Stimulated activated CD8-positive, alpha-beta memory T cell treated with anti-CD3 and anti-CD28 coated beads, Interleukin-4, amount 100 ng/mL, for 48 hours (primary cell): ENCODE data around the gene OTP.
"Not testable (repeated sequence)": the region's sequence is repeated elsewhere in the genome, so short reads cannot be mapped to it uniquely, and the experiment has no call there.

Experiments used
- DNase-seq: peaks from one replicate; pipeline ENCODE4 v3.0.0-alpha.2; 2020

Gene OTP

DNA sequence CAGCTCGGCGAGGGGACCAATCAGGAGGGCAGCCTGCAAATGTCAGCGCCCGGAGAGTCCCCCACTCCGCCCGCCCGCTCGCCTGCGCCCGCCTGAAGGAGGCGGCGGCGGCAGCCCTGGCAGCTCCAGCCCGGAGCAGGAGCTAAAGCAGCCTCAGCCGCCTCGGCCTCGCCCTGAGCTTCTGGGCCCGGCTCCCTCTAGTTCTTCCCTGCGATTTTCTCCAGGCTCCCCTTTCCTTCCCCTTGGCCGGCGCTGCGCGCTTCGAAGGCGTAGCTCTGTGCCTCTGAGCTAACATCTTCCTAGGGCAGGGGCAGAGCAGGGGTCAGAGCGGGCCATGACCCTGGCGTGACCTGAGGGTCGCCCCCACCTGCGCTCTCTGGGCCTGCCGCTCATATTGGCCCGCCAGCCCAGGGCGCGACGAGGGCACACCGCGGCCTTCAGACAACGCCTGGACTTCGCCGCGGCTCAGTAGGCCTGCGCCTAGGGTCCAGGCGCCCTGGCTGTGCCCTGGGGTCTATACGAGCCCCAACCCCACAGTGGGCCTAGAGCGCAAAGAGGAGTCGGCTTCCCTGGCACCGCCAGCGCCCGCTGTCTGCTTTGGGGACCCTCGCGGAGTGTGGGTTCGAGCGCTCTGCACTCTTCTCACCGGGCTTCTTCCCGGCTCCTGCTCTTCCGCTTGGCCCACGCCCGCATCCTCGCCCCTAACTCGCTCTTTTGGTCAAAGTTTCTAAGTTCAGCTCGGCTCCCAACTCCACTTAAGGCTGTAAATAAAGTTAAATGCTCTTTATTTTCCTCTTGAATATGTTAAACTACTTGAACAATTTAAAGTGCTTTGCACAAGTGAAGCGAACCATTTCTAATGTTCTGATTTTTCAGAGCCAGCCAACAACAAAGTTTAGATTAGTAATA is 504 bp upstream of the OTP start:
- no peak for DNase-seq

DNA sequence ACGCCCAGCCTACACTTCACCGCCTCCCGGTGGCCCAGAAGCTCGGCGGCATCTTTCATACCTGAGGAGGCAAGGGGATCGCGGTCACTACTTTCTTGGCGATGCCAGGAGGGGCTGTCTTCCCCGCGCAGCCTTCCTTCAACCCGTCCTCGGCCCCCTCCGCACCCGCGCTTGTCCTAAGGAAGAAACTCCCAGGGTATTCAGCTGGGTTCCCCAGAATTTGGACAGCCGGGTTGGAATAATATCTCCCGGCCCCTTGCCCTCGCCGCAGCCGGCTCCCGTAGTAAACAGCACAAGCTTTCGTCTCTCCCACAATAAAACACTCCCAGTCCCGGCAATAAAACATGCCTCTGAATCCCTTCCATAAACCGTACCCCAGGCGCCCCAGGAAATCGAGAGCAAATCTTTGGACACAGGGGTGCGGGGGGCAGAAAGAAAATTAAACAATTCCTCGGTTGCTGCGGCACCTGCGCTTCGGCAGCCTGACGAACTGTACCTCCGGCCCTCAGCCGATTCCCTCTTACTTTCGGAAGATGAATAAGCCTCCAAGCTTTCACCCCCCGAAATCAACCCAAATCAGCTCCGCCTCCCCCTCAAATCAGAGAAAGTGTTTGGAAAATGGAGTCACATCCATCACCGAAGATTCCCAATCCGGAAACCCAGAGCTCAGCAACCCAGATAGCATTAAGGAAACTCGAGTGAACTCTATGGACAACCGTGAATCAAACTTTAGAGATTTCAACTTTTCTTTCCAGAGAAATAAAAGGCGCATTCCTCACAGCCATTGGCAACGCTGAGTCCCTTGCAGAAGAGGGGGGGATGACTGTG is 1.1 kb downstream of the OTP start:
- no peak for DNase-seq

DNA sequence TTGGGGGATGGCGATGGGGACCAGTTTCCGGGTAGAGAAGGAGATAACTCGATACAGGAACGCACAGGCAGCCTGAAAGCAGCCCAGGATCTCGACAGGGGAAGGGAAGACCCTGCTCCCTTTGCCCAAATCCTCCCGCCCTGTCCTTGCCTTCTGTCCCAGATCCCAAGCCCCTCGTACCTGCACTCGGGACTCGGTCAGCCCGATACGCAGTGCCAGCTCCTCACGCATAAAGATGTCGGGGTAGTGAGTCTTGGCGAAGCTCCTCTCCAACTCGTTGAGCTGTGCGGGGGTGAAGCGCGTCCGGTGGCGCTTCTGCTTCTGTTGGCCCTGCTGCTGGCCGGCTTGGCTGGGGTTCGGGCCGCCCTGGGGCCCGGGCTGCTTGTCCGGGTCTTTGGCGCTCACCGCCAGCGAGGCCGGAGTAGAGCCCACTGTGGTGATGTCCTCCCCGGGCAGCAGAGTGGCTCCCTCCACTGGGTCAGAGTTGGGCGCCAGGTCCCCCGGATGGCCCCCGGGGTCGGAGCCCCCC is 1.8 kb downstream of the OTP start:
- DNase-seq, result no peak

DNA sequence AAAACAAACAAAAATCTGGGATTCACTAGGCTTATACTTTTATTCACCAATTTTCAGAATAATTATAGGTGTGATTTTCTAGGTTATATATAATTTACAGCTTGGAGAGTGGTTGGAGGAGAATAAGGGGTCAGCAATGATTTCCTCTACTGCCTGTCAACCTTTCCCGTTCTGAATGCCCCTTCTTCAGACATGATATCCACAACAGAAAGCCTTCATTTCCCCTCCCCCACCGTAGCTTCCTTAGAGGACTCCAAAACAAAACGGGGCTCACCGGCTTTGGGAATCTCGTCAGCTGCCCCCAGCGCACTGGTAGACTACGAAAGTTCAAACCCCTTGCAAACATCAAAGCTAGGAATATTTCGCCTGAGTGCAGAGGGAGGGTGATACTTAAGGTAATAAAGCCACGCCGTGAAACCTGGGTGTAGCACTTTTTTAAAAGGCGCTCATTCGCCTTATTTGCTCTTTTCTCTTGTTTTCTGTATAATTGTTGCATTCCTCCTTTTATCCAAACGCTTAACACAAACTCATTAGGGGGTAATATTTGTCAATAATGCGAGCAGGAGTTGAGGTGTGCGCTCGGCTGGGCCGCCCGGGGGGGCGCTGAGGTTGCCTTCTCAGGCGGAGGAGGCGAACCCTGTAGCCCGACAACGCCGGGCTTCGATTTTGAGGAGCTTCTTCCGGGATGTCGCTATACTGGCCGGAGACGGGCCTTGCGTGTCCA is 2.4 kb downstream of the OTP start:
- no peak for DNase-seq

DNA sequence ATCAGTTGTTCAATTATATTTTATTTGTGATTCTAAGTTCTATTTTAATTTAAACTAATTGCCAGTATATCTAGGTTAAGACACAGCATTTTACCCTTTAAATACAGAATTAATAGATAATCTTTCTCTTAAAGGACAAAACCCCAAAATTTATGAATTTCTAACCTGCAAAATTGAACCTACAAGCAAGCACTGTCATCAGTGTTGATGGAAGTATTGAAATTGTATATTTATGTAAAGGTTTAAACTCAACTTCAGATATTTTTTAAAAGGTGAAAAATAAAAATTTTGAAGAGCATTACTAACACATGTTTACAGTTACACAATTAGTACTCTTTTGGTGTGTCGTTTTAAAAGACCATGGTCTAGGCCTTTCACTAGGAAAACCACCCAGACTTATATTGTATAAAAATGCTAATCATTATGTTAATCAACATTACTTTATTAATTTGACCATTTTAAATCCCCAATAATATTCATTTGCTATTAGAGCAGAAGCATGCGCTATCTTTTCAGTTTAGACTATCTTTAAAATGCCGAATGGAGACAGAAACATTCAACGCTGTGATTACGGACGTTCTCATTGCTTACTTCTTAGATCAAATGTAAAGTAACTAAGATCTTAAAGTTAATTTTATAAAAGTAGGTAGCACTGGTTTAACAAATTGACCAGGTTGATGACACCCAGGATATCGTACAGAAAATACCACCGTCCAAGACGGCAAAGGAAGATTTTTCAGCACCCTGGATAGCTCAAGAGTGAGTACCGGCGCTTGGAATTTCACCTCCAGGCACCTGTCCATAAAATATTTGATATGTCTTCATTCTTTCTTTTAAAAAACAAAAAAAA is 3.2 kb downstream of the OTP start:
- DNase-seq, result no peak

DNA sequence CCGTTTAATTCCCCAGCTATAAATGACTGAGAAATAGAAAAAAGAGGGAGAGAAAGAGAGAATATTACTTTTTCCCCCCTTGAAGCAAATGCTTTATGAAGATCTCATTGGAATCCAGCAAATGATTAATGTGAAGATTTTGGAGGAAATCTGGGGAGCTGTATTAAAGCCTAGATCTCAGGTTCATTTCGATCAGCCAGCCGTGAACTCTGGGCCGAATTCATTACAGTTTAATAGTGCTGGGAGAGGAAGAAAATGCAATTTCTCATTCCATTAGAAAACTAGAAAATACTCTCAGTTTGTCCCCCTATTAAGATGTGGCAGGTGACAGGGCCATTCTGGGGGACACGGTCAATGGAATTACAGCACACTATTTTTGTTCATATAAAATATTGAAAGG is 4.8 kb downstream of the OTP start:
- no peak for DNase-seq

DNA sequence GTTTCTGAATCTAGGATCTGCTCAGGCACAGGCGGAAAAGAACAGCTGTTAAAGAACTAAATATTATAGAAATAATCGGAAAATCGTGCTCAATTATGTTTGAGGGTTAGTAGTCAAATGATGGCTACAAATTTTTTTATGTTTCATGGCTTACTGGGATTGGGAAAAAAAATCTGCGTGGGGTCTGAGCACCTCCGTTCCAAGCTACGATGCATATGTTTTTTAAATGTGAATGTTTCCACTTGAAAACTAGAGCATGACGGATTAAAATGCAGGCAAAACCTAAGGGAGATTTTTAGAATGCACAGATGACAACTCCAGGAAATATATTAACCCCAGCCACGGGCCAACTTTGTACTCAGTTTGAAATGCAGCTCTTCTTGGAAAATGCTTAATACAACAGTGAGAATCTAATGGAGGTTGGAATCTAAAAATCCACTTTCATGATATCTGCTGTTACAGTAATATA is 5.3 kb downstream of the OTP start:
- no peak for DNase-seq

DNA sequence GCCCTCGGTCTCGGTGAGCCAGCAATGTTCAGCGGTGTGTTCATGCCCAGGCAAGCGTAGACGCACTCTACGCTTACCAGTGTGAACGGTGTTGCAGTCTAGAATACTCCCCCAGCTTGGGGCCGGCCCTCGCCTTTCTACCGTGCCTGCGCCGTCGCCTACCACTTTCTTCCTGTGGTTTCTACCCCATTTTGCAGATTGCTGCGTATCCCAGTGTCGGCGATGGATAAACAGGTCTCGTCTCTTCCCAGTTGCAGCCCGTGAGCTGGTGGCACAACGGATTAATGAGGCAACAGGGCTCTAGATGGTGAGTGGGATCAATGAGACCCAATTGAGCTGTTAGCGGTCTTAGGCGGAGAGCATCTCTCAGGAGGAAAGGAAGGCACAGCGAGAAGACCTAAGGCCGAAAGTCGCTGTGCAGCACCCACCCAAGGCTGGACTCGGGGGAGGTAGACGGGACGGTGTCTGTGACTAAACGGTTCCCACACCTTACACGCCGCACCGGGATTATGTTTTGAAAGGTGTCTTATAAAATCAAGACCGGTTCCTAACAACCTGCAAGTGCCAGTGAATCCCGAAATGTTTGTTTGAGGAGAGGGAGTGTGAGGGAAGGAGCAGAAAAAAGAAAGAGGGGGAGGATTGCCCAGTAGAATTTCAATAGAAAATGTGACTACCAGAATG is 5.8 kb downstream of the OTP start:
- no peak for DNase-seq

DNA sequence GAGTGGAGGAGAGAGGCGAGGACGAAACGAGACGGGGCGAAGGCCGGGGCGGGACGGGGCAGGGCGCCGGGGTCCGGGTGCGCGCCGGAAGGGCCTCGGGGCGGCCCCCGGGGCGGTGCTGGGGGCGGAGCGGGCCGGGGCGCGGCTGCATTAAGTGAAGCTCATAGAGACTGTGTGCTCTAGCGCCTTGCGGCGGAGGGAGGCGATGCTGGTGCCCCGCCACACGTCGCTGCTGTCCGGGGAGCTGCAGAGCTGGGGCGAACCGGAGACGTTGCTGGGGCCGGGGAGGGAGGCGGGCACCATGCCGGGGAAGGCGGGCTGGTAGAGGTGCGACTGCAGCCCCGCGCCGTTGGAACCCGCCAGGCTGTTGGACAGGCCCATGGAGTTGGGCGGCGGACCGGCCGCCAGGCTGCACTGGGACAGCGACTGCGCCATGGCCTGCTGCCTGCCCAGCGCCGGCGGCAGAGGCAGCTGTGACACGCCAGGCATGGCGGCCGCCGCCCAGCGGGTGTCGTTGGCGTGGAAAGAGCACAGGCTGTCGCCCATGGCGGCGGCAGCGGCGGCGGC is 8.3 kb downstream of the OTP start:
- DNase-seq, result peak; percentile 68

DNA sequence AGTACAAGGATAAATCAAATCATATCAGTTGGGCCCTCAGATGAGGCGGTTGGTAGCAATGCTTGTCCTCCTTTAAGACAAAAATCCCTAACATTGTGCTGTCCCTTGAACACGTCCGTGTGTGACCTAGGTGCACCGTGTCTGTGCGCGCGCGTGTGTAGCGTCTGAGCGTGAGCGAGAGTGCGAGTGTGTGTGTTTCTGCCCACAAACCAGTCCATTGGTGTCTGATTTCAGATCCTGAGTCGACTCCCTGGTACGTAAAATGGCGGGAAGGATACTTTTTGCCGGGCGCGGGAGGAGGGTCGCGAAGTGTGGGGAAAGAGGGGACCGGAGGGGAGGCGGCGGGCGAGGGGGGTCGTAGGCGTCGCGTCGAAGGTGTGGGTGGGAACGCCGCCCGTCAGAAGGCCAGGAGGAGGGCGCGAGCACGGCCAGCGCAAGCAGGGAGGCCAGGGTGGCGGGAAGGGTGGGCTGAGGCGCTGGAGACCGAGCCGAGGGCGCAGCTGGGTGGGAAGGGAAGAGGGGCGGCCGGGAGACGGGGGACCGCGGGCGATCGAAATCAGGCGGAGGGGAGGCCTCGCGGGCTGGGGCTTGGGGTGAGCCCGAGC is 8.9 kb downstream of the OTP start:
- DNase-seq, result no peak

DNA sequence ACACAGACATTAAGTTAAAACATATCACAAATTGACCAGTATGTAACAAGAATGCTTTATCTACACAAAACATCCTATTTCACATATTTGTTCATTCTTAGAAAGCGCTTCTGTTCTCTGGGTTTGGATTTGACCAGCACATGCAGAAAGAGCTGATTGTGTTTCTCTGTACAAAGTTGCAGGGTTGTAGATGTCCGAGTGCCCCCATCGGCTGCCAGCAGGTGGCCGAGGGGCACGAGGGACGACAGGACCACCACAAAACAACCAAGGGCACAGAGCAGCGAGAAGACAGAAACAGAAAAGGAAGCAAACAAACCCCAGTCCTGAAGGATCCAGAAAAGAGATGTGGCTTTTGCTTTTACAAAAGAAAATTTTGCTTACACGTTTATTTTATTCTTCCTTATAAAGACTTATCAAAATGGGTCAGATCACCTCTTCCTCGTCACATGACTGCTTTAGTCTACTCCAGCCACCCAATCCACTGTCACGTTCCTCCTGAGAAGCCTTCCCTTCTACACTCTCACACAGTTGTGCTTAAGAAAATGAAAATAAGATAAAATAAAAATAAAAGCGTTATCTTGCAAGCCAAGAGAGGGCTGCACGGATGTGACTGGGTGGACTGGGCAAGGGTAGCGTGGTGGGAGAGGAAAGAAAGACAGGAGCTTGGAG is 9.5 kb downstream of the OTP start:
- no peak for DNase-seq

DNA sequence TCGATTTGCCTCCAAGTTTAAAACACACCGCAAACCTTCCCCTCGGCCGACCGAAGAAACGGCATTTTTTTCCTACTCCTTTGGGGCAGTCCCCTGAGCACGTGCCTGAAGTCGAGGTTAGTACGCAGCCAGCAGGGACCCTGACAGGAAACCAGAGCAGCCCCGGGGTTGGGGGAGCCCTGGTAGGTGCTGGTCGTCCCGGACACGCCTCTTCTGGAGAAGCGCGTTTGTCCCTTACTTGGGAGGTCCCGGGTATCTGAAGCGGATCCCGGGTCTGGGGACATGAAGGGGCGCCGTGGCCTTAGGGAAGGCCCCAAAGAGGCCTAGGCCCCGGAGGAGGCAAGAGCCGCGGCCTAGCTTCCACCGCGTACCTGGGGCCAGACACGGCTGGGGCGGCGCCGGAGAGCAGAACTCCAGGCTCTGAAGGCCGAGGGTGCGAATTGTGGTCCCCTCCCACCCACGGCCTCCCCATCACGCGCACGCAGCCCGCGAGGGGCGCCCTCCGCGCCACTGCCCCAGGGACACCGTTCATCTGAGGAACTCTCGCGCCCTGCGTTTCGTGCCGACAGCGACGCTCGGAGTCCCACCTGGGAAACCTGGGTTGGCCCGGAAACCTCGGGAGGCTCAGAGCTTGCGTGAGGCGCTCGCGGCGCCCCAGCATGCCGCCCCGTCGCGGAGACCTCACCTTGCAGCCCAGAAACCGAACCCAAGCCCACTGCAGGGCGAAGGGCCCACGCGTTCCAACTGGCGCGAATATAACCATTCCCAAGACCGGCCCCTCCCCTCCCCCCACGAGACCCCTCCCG is 10.4 kb downstream of the OTP start:
- DNase-seq, result no peak

DNA sequence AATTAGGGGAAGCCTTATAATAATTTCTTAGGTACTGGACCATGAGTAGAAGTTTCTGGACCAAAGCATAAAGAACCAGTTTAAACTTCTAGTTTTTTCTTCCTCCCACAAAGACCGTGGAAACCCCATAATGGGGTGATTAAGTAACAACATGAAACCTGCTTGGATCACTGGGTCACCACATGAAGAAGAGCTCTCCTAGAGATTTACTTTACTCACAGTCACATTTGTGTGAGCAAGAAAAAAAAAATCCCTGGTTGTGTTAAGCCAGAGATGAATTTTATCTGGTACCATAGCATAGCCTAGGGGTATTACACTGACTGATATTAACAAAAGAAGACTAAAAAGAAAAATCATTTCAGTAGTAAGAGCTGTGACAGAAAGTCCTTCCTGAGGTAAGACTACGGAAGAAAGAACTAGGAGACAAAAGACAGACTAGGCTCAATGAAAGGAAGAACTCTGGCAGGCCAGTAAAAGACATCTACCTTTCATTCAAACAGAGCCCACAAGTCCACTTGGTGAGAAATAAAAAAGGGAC is 15.2 kb downstream of the OTP start:
- DNase-seq, result no peak

DNA sequence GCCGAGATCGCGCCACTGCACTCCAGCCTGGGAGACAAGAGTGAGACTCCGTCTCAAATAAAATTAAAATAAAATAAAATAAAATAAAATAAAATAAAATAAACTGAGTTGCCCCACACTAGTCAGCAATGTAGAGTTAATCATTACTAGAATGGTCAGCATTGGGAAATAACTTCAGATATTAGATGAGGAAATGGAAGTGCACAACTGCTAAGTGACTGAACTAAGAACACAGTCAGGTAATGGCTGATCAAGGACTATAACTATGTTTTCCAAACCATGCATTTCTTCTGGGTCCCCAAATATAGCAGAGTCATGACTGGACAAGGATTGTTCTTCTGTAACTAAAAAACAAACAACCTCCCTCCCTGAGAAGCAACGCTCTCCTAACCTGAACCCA is 17.1 kb downstream of the OTP start:
- DNase-seq, result no peak

DNA sequence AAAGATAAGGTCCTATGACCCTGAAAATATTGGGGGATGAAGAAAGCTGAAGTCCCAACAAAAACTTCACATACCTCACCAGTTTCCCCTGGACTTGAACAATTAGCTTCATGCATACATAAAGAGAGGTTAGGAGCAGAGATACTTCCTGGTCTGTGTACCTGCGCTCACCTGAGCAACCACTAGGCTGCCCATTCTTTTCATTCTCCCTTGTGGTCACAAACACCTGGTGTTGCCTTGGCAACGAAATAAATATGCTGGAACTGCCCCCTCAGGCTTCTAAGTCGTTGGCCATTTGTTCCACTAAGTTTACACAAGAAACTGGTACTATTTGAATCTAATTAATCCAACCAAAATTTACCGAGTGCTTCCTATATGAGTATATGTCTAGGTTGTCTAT is 18.1 kb downstream of the OTP start:
- DNase-seq, result no peak

DNA sequence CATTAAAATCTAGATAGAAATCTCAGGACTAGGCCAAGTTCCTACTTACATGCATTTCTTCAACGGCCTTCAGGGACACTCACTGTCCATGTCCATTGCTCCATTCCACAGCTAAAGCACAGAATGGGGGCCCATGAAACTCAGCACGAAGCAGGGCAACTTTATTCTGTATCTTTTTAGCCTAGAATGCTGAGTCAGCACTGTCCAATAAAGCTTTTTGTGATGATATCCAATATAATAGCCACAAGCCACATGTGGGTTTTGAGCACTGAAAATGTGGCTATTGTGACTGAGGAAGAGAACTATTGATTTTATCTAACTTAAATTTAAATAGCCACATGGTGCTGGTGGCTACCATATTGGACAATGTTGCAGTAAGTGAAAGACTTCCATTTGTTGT is 21.6 kb downstream of the OTP start:
- DNase-seq, result no peak

DNA sequence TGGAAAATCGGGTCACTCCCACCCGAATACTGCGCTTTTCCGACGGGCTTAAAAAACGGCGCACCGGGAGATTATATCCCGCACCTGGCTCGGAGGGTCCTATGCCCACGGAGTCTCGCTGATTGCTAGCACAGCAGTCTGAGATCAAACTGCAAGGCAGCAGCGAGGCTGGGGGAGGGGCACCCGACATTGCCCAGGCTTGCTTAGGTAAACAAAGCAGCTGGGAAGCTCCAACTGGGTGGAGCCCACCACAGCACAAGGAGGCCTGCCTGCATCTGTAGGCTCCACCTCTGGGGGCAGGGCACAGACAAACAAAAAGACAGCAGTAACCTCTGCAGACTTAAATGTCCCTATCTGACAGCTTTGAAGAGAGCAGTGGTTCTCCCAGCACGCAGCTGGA is 29.6 kb downstream of the OTP start:
- not testable (repeated sequence) for DNase-seq

DNA sequence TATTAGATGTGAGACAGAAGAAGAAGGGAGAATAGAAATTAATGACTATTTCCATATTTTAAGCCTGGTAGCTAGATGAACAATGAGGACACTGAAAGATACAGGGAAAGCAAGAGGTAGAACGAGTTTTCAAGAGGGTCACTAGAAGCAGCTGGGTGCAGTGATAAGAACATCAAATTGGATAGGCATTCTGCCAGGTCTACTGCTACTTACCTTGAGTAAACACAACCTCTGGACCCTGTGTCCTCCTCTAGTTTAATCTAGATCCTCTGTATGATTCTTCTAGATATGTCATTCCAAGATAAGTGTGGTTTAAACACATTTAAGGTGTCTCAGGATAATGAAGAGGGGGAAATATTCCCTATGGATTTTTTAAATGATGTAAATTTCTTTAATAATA is 31.2 kb downstream of the OTP start:
- DNase-seq, result no peak

DNA sequence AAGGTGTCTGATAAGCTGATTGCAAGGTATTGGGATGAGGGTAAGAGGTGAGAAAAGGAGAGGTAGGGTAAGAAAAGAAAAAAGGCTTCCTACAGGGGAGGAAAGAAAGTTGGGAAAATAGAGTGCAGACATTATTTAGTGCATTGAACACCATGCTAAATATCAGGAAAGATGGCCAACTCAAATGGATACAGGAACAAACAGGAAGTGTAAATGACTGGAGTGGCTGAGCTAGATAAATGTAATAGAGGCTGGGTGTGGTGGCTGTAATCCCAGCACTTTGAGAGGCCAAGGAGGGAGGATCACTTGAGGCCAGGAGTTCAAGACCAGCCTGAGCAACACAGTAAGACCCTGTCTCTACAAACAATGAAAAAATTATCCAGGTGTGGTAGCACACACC is 32.2 kb downstream of the OTP start:
- no peak for DNase-seq
